ENCODE measurements around the gene SHKBP1. TPM values are rescaled to one million over a fixed set of nuclear protein-coding genes. Genes with fewer than 3 reads are reported as not detected.

Gene SHKBP1
- total and polyA plus RNA-seq, 9 of the 15 experiments (the other 6 are each of a cell fraction or from before 2014, with no cell fraction given): 1.2 to 58.1 (median 22.3) TPM

DNA sequence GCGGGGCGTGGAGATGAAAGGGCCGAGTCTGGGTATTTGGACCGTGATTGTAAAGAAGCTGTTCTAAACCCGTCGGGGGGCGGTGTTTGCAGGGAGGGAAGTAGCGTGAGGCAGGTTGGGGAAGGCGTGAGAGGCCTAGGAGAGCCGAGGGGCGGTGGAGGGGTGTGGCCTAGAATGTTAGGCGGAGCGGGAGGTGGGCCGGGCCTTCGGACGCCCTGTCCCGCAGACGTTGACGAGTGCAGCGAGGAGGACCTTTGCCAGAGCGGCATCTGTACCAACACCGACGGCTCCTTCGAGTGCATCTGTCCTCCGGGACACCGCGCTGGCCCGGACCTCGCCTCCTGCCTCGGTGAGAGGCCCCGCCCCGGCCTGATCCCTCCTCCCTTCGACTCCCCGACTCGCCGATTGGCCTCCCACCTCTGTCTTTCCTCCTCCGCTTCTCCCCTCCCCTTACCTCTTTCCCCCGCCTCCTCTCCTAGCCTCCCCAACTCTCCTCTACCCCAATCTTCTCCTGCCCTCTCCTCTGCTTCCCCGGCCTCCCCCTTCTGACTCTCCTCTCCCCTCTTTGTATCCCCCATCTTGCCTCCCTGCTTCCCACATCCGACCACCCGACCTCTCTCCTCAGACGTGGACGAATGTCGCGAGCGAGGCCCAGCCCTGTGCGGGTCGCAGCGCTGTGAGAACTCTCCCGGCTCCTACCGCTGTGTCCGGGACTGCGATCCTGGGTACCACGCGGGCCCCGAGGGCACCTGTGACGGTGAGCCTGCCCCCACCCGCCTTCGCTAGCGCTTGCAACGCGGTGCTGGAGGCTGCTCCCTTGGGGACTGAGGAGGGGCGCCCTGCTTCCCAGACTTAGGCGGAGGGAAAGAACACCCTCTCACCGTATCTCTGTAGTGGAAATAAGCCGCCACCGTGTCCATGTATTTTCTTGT is 37.3 kb downstream of the SHKBP1 start (continued):
- TF ChIP-seq, protein P1, sequence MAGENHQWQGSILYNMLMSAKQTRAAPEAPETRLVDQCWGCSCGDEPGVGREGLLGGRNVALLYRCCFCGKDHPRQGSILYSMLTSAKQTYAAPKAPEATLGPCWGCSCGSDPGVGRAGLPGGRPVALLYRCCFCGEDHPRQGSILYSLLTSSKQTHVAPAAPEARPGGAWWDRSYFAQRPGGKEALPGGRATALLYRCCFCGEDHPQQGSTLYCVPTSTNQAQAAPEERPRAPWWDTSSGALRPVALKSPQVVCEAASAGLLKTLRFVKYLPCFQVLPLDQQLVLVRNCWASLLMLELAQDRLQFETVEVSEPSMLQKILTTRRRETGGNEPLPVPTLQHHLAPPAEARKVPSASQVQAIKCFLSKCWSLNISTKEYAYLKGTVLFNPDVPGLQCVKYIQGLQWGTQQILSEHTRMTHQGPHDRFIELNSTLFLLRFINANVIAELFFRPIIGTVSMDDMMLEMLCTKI (IDR thresholded peaks at IDR 0.05; ENCODE audit: partially characterized antibody): no peak
- TF ChIP-seq MAZ (CRISPR knock-in tag; conservative IDR thresholded peaks at IDR 0.05 in 1 of 2, IDR thresholded peaks at IDR 0.05 in 1 of 2) (peak; percentile 21 to 70; a peak in 2 of 4 replicates), JUNB (CRISPR knock-in tag; conservative IDR thresholded peaks at IDR 0.05) (no peak), ZNF212 (CRISPR knock-in tag; IDR thresholded peaks at IDR 0.05) (no peak), TBP (optimal IDR thresholded peaks at IDR 0.05; ENCODE audit: low read depth, low read length) (peak; percentile 29), ZNF785 (CRISPR knock-in tag; IDR thresholded peaks at IDR 0.05) (no peak), MYBL2 (IDR thresholded peaks at IDR 0.05; ENCODE audit: low read depth) (no peak), MYBL2 (CRISPR knock-in tag; IDR thresholded peaks at IDR 0.05; ENCODE audit: borderline replicate concordance) (no peak), STAT5B (CRISPR knock-in tag; IDR thresholded peaks at IDR 0.05) (no peak), HDGF (IDR thresholded peaks at IDR 0.05) (peak; percentile 96), GATAD2B (IDR thresholded peaks at IDR 0.05; ENCODE audit: borderline replicate concordance) (no peak), SUPT5H (IDR thresholded peaks at IDR 0.05) (peak; percentile 29; the same call in 1 of the 2 replicates), NFYB (IDR thresholded peaks at IDR 0.05; ENCODE audit: extremely low read depth, insufficient read length) (peak; percentile 70)
- TF ChIP-seq, protein P2, sequence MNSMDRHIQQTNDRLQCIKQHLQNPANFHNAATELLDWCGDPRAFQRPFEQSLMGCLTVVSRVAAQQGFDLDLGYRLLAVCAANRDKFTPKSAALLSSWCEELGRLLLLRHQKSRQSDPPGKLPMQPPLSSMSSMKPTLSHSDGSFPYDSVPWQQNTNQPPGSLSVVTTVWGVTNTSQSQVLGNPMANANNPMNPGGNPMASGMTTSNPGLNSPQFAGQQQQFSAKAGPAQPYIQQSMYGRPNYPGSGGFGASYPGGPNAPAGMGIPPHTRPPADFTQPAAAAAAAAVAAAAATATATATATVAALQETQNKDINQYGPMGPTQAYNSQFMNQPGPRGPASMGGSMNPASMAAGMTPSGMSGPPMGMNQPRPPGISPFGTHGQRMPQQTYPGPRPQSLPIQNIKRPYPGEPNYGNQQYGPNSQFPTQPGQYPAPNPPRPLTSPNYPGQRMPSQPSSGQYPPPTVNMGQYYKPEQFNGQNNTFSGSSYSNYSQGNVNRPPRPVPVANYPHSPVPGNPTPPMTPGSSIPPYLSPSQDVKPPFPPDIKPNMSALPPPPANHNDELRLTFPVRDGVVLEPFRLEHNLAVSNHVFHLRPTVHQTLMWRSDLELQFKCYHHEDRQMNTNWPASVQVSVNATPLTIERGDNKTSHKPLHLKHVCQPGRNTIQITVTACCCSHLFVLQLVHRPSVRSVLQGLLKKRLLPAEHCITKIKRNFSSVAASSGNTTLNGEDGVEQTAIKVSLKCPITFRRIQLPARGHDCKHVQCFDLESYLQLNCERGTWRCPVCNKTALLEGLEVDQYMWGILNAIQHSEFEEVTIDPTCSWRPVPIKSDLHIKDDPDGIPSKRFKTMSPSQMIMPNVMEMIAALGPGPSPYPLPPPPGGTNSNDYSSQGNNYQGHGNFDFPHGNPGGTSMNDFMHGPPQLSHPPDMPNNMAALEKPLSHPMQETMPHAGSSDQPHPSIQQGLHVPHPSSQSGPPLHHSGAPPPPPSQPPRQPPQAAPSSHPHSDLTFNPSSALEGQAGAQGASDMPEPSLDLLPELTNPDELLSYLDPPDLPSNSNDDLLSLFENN (IDR thresholded peaks at IDR 0.05; ENCODE audit: low read depth in 2 of 2, low read length in 2 of 2): no peak
- TF ChIP-seq, protein P3, sequence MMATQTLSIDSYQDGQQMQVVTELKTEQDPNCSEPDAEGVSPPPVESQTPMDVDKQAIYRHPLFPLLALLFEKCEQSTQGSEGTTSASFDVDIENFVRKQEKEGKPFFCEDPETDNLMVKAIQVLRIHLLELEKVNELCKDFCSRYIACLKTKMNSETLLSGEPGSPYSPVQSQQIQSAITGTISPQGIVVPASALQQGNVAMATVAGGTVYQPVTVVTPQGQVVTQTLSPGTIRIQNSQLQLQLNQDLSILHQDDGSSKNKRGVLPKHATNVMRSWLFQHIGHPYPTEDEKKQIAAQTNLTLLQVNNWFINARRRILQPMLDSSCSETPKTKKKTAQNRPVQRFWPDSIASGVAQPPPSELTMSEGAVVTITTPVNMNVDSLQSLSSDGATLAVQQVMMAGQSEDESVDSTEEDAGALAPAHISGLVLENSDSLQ (IDR thresholded peaks at IDR 0.05): peak; percentile 95
- TF ChIP-seq, protein P4, sequence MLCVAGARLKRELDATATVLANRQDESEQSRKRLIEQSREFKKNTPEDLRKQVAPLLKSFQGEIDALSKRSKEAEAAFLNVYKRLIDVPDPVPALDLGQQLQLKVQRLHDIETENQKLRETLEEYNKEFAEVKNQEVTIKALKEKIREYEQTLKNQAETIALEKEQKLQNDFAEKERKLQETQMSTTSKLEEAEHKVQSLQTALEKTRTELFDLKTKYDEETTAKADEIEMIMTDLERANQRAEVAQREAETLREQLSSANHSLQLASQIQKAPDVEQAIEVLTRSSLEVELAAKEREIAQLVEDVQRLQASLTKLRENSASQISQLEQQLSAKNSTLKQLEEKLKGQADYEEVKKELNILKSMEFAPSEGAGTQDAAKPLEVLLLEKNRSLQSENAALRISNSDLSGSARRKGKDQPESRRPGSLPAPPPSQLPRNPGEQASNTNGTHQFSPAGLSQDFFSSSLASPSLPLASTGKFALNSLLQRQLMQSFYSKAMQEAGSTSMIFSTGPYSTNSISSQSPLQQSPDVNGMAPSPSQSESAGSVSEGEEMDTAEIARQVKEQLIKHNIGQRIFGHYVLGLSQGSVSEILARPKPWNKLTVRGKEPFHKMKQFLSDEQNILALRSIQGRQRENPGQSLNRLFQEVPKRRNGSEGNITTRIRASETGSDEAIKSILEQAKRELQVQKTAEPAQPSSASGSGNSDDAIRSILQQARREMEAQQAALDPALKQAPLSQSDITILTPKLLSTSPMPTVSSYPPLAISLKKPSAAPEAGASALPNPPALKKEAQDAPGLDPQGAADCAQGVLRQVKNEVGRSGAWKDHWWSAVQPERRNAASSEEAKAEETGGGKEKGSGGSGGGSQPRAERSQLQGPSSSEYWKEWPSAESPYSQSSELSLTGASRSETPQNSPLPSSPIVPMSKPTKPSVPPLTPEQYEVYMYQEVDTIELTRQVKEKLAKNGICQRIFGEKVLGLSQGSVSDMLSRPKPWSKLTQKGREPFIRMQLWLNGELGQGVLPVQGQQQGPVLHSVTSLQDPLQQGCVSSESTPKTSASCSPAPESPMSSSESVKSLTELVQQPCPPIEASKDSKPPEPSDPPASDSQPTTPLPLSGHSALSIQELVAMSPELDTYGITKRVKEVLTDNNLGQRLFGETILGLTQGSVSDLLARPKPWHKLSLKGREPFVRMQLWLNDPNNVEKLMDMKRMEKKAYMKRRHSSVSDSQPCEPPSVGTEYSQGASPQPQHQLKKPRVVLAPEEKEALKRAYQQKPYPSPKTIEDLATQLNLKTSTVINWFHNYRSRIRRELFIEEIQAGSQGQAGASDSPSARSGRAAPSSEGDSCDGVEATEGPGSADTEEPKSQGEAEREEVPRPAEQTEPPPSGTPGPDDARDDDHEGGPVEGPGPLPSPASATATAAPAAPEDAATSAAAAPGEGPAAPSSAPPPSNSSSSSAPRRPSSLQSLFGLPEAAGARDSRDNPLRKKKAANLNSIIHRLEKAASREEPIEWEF (CRISPR knock-in tag; IDR thresholded peaks at IDR 0.05): no peak

All from K562 (cell line).